Parietal lobe (tissue), 1 donor: ENCODE data around the gene NFE2L3. TPM values are rescaled to one million over a fixed set of nuclear protein-coding genes. Genes with fewer than 3 reads are reported as not detected.

Experiments
- total RNA-seq: library from RNA; depleted of rRNA; stranded (reverse); fragments of >200 nt; gene quantifications from one replicate; pipeline ENCODE4 v1.2.3, GENCODE V29; 2014

Gene NFE2L3, protein sequence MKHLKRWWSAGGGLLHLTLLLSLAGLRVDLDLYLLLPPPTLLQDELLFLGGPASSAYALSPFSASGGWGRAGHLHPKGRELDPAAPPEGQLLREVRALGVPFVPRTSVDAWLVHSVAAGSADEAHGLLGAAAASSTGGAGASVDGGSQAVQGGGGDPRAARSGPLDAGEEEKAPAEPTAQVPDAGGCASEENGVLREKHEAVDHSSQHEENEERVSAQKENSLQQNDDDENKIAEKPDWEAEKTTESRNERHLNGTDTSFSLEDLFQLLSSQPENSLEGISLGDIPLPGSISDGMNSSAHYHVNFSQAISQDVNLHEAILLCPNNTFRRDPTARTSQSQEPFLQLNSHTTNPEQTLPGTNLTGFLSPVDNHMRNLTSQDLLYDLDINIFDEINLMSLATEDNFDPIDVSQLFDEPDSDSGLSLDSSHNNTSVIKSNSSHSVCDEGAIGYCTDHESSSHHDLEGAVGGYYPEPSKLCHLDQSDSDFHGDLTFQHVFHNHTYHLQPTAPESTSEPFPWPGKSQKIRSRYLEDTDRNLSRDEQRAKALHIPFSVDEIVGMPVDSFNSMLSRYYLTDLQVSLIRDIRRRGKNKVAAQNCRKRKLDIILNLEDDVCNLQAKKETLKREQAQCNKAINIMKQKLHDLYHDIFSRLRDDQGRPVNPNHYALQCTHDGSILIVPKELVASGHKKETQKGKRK
- total RNA-seq: 13.5 TPM

GRCh38 chr7:26151953-26152781 lies at the start of gene NFE2L3:
Gene NFE2L3, plus strand, starts transcription at chr7:26152198. Its CDS starts 301 bp downstream, at chr7:26152499.

GRCh38 chr7:26200444-26201246 lies 48.6 kb downstream of the NFE2L3 start, which contains the start of gene HNRNPA2B1:
Gene HNRNPA2B1, minus strand, starts transcription at chr7:26200746. Its CDS starts 169 bp downstream, at chr7:26200577.

DNA sequence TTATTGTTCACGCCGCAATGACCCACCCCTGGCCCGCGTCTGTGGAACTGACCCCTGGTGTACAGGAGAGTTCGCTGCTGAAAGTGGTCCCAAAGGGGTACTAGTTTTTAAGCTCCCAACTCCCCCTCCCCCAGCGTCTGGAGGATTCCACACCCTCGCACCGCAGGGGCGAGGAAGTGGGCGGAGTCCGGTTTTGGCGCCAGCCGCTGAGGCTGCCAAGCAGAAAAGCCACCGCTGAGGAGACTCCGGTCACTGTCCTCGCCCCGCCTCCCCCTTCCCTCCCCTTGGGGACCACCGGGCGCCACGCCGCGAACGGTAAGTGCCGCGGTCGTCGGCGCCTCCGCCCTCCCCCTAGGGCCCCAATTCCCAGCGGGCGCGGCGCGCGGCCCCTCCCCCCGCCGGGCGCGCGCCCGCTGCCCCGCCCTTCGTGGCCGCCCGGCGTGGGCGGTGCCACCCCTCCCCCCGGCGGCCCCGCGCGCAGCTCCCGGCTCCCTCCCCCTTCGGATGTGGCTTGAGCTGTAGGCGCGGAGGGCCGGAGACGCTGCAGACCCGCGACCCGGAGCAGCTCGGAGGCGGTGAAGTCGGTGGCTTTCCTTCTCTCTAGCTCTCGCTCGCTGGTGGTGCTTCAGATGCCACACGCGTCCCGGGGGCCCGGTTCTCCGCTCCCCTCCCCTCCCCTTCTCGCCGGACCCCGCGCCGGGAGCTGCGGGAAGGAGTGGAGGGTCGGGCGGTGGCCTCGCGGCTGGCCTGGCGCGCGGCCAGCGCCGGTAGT lies 49.4 kb downstream of the NFE2L3 start, which contains the start of gene CBX3:
Gene CBX3 (plus strand): TSS at position 499 of the 772 bp plus-strand sequence. CDS start 1,254 bp downstream, outside the sequence.

Other genes starting within 250 kb of the NFE2L3 start
- gene HNRNPA2B1, start 48.5 kb downstream of the NFE2L3 start, total RNA-seq: 273 TPM
- 191 TPM for gene CBX3, start 49.5 kb downstream of the NFE2L3 start, total RNA-seq
- 24.1 TPM for gene SNX10, start 139.7 kb downstream of the NFE2L3 start, total RNA-seq